Subcutaneous adipose tissue (tissue), 4 donors: ENCODE measurements around the gene CRB2. TPM values are rescaled to one million over a fixed set of nuclear protein-coding genes. Genes with fewer than 3 reads are reported as not detected.

Experiments used
- CTCF ChIP-seq: fragments of 450-650 bp; IDR thresholded peaks from one replicate; pipeline ENCODE4 v1.5.1; 2016; ENCODE audit warnings: low read depth, mild to moderate bottlenecking, control low read depth, antibody characterized with exemption, moderate library complexity
- total RNA-seq, 4 donors: library from RNA; depleted of rRNA; stranded (reverse); fragments of >200 nt; gene quantifications; one replicate each; pipeline ENCODE4 v1.1.0, GENCODE V29; 2016

Gene CRB2
- total RNA-seq, 4 donors from 2014 or later, result 0.33 TPM; not detected in 3

- TF ChIP-seq CTCF, result no peak
Observed at GRCh38 chr9:123373946-123374345, 17.9 kb downstream of the CRB2 start.

GRCh38 chr9:123375469-123376132 is 19.6 kb downstream of the CRB2 start:
- TF ChIP-seq CTCF, result no peak

GRCh38 chr9:123376218-123377071 is 20.4 kb downstream of the CRB2 start:
- TF ChIP-seq CTCF, result no peak

GRCh38 chr9:123377211-123377971 is 21.4 kb downstream of the CRB2 start:
- TF ChIP-seq CTCF, result no peak

- no peak for TF ChIP-seq CTCF
Observed at GRCh38 chr9:123378025-123378424, 22.0 kb downstream of the CRB2 start.

GRCh38 chr9:123378956-123379660 is 23.1 kb downstream of the CRB2 start:
- no peak for TF ChIP-seq CTCF
